ENCODE results near the gene ACKR2.
A peak's percentile ranks its signal among the peaks of the same experiment; 100 is the strongest.

Gene ACKR2

GRCh38 chr3:42773409-42773751, 35.9 kb upstream of the ACKR2 start:
- Histone ChIP-seq H4K20me1 (no peaks in the 10 kb centered on the region), H3K9ac (peak overlapping the region; percentile 69 to 92 (median 77); a peak in 21 of 22 replicates), H3K4me2 (peak overlapping the region; percentile 73 to 95 (median 88)), H3K27me3 (no peaks in the 10 kb centered on the region; a peak in 1 of 22 replicates), H3K4me3 (peak overlapping the region; percentile 56 to 72 (median 62)), H3K36me3 (peaks cover 0 to 27% (median 11%) of the 10 kb centered on the region in 11 experiments; a peak in 10 of 22 replicates), H3K27ac (peak overlapping the region; percentile 29 to 97 (median 79); a peak in 20 of 22 replicates), H3K4me1 (peaks cover 12 to 20% (median 16%) of the 10 kb centered on the region in 10 experiments), H3K9me3 (replicated peaks in 1 of 11) (peaks cover 0 to 16% (median 11%) of the 10 kb centered on the region in 11 experiments; a peak in 14 of 22 replicates)
- TF ChIP-seq Cebpa-rat (IDR thresholded peaks at IDR 0.05): no peak

DNA sequence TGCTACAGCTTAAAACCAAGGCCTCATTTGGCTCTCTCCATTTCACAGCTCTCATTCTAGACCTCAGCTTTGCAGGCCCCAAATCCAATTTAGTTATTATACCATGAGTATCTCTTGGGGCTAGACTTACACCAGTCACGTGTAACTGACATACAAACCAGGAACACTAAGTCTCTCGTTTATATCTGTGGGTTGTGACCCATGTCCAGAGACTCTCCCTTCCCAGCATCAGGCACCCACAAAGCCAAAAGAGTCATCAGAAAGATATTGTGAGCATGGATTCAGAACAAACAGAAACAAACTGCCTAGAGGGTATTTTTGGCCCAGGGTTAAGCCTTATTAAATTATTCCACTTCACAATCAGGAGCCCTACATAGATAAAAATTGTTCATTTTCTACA, 30.6 kb upstream of the ACKR2 start:
- Histone ChIP-seq H3K9me3 (replicated peaks in 1 of 11) (no peaks in the 10 kb centered on the region), H3K27me3 (no peaks in the 10 kb centered on the region; a peak in 1 of 22 replicates), H3K27ac (no peak overlapping the region), H3K4me1 (peaks cover 3 to 8% (median 5%) of the 10 kb centered on the region in 10 experiments; a peak in 17 of 20 replicates), H3K4me3 (no peak overlapping the region), H3K4me2 (no peak overlapping the region), H3K36me3 (peaks cover 7 to 65% (median 29%) of the 10 kb centered on the region in 11 experiments; a peak in 20 of 22 replicates), H3K9ac (no peak overlapping the region), H4K20me1 (peaks cover 0 to 19% (median 6%) of the 10 kb centered on the region in 11 experiments; a peak in 10 of 22 replicates)
- TF ChIP-seq Cebpa-rat (IDR thresholded peaks at IDR 0.05): no peak

DNA sequence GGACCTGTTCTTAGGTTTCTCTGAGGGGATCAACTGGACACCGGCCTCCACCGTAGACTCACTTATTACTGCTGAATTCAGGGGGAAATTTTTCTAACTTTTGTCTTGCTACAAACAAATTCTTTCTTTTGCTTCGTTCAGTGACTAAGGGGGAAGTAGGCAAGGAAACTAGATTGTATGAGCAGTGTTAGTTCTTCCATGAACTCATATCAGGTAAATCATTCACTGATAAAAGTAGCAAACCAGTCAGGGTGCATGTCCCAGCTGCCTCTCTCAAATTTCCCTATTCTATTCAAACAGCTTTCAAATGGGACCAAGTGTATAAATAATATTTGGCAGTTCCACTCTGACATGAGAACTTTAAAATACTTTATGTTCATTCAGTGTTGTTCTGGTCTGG, 28.8 kb upstream of the ACKR2 start:
- H3K4me2 ChIP-seq: no peak overlapping the region
- peaks cover 0 to 7% (median 0%) of the 10 kb centered on the region in 10 experiments; a peak in 1 of 20 replicates for H3K4me1 ChIP-seq
- H3K36me3 ChIP-seq: peaks cover 17 to 79% (median 39%) of the 10 kb centered on the region in 11 experiments; a peak in 21 of 22 replicates
- no peak overlapping the region for H3K27ac ChIP-seq
- H3K27me3 ChIP-seq: no peaks in the 10 kb centered on the region
- no peak overlapping the region for H3K4me3 ChIP-seq
- no peaks in the 10 kb centered on the region for H3K9me3 ChIP-seq (replicated peaks in 1 of 11)
- TF ChIP-seq Cebpa-rat (IDR thresholded peaks at IDR 0.05): no peak
- H4K20me1 ChIP-seq: peaks cover 0 to 22% (median 8%) of the 10 kb centered on the region in 11 experiments; a peak in 11 of 22 replicates
- no peak overlapping the region for H3K9ac ChIP-seq

DNA sequence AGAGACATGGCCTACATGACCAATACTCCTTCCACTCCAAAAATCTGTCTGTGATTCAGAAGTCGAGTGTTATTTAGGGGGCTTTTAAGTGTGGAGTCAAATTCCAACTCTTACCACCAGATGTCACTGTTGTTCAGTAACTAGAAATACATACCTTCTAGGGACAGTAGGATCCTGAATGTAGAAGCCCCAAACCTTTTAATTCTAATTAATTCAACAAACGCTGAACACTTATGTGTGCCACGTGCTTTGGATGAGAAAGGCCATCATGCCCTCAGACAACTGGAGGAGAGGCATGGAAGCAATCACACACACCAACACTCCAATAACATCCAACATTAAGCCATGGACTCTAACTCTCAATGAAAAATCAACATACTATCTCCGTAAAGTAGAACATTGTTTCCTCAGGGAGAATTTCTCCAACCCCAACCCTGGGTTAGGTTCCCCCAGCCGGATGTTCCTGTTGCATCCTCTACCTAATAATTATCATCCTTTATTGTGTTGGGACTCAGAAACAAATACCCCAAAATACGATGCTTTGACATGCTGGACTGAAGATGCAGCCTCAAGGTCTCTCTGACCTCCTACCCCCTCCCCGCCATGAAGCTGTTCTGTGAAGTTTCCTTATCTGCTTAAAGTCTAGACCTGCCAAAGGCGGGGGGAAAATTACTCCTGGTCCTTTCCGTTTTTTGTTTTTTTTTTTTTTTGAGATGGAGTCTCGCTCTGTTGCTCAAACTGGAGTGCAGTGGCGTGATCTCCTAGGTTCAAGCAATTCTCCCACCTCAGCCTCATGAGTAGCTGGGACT, 28.1 kb upstream of the ACKR2 start:
- Histone ChIP-seq H3K36me3 (peaks cover 23 to 82% (median 46%) of the 10 kb centered on the region in 11 experiments), H4K20me1 (peaks cover 0 to 25% (median 8%) of the 10 kb centered on the region in 11 experiments; a peak in 11 of 22 replicates), H3K9me3 (replicated peaks in 1 of 11) (no peaks in the 10 kb centered on the region), H3K27ac (no peak overlapping the region), H3K4me2 (no peak overlapping the region), H3K4me3 (no peak overlapping the region), H3K27me3 (no peaks in the 10 kb centered on the region), H3K4me1 (peaks cover 0 to 7% (median 0%) of the 10 kb centered on the region in 10 experiments; a peak in 1 of 20 replicates), H3K9ac (no peak overlapping the region)
- no peak for TF ChIP-seq Cebpa-rat (IDR thresholded peaks at IDR 0.05)

DNA sequence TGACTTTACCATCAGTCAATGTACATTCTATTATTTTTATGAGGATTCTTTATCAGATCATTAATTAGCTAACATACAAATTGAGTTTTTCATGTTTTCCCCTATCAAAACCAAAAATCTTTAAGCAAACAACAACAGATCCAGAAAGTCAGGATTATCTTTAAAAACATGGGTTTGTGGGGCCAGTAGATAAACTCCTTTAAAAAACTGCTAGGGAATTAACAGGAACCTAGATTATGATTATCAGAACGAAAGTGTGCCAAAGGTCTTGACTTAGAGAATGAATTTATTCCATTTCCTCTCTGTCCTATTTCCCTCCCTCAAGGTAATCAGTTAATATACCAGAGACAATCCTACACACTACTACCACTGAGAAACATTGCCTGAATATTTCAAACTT, 23.0 kb upstream of the ACKR2 start:
- no peak overlapping the region for H3K27ac ChIP-seq
- H3K4me3 ChIP-seq: no peak overlapping the region

GRCh38 chr3:42786631-42787030, 22.6 kb upstream of the ACKR2 start:
- Histone ChIP-seq H4K20me1 (peaks cover 4 to 59% (median 30%) of the 10 kb centered on the region in 11 experiments; a peak in 17 of 22 replicates), H3K4me1 (0 out of 20 replicates have a peak, but pooled peaks cover 0 to 7% (median 0%) of the 10 kb centered on the region in 10 experiments), H3K4me2 (no peak overlapping the region), H3K36me3 (peaks cover 37 to 97% (median 79%) of the 10 kb centered on the region in 11 experiments), H3K9me3 (replicated peaks in 1 of 11) (no peaks in the 10 kb centered on the region), H3K27ac (no peak overlapping the region), H3K4me3 (no peak overlapping the region), H3K27me3 (no peaks in the 10 kb centered on the region), H3K9ac (no peak overlapping the region)
- no peak for TF ChIP-seq Cebpa-rat (IDR thresholded peaks at IDR 0.05)

More for the DNA sequence above, 23.0 kb upstream of the ACKR2 start:
- Histone ChIP-seq H4K20me1 (peaks cover 0 to 60% (median 30%) of the 10 kb centered on the region in 11 experiments; a peak in 17 of 22 replicates), H3K4me1 (0 out of 20 replicates have a peak, but pooled peaks cover 0 to 7% (median 0%) of the 10 kb centered on the region in 10 experiments), H3K36me3 (peaks cover 34 to 97% (median 75%) of the 10 kb centered on the region in 11 experiments), H3K27me3 (no peaks in the 10 kb centered on the region), H3K4me2 (no peak overlapping the region), H3K9me3 (replicated peaks in 1 of 11) (no peaks in the 10 kb centered on the region), H3K9ac (no peak overlapping the region)
- no peak for TF ChIP-seq Cebpa-rat (IDR thresholded peaks at IDR 0.05)

GRCh38 chr3:42790714-42791229, 18.5 kb upstream of the ACKR2 start:
- no peak for TF ChIP-seq Cebpa-rat (IDR thresholded peaks at IDR 0.05)
- Histone ChIP-seq H3K4me1 (no peaks in the 10 kb centered on the region), H3K36me3 (peaks cover 38 to 97% (median 81%) of the 10 kb centered on the region in 11 experiments), H3K4me3 (no peak overlapping the region), H3K9ac (no peak overlapping the region), H3K9me3 (replicated peaks in 1 of 11) (no peaks in the 10 kb centered on the region), H3K27me3 (no peaks in the 10 kb centered on the region), H4K20me1 (peaks cover 4 to 74% (median 45%) of the 10 kb centered on the region in 11 experiments; a peak in 16 of 22 replicates), H3K4me2 (no peak overlapping the region), H3K27ac (no peak overlapping the region)

DNA sequence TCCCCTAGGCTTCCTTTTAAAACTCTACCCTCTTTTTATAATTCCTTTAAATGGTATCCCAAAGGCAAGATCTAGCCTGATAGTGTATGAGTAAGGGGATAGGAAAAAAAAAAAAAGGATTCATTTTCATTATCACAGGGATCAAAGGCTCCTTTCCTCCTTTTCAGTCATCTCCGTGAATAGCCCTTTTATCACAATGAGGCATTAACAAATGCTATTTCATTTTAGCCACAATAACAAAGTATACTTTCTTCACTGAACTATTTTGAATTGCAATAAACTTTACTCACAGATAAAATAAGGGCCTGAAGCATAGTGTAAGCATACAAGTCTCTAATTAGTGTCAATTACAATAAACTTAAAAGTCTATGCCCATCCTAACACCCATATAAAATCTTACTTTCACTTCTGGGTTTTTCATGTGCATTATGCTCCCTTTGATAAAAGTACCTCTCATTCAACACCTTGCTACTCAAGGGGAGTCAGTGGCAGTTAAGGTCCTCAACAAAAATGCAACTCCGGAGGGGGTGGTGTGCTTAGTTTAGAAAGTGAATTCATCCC, 13.5 kb upstream of the ACKR2 start:
- H3K36me3 ChIP-seq: peaks cover 17 to 50% (median 43%) of the 10 kb centered on the region in 11 experiments
- H3K4me1 ChIP-seq: peaks cover 11 to 23% (median 16%) of the 10 kb centered on the region in 10 experiments
- no peak overlapping the region for H3K27ac ChIP-seq
- H3K27me3 ChIP-seq: no peaks in the 10 kb centered on the region
- no peak overlapping the region for H3K4me2 ChIP-seq
- no peaks in the 10 kb centered on the region for H3K9me3 ChIP-seq (replicated peaks in 1 of 11)
- no peak overlapping the region for H3K4me3 ChIP-seq
- TF ChIP-seq Cebpa-rat (IDR thresholded peaks at IDR 0.05): no peak
- H3K9ac ChIP-seq: no peak overlapping the region
- peaks cover 11 to 58% (median 39%) of the 10 kb centered on the region in 11 experiments; a peak in 17 of 22 replicates for H4K20me1 ChIP-seq
